ENCODE results near the gene VSTM4. TPM values are rescaled to one million over a fixed set of nuclear protein-coding genes. Genes with fewer than 3 reads are reported as not detected.

The VSTM4 gene
- total RNA-seq, 1 experiment from 2014 or later: 0.13 TPM

- Histone ChIP-seq H3K4me1 (ENCODE audit: control insufficient read depth, insufficient read depth, low read length) (no peaks in the 10 kb centered on the region), H3K9me3 (ENCODE audit: control insufficient read depth, insufficient read depth, low read depth, low read length) (no peaks in the 10 kb centered on the region), H3K36me3 (ENCODE audit: control insufficient read depth, insufficient read depth, low read length) (no peaks in the 10 kb centered on the region), H3K4me3 (ENCODE audit: low read depth in 2 of 2, low read length in 2 of 2) (no peak overlapping the region), H3K27me3 (ENCODE audit: control insufficient read depth, insufficient read depth, low read length) (peaks cover 18% of the 10 kb centered on the region), H3K27ac (ENCODE audit: low read length) (no peak overlapping the region)
- DNase-seq (ENCODE audit: low read depth, low spot score) (no peak), ATAC-seq (no peak)
- TF ChIP-seq SIN3A (IDR thresholded peaks at IDR 0.05; ENCODE audit: borderline replicate concordance, insufficient read depth, low read depth, low read length): no peak
- no peak for TF ChIP-seq TCF7L2 (IDR thresholded peaks at IDR 0.05; ENCODE audit: low read depth, low read length)
- TF ChIP-seq POLR2AphosphoS5 (IDR thresholded peaks at IDR 0.05; ENCODE audit: low read depth, low read length): no peak
- no peak for TF ChIP-seq CTCF (IDR thresholded peaks at IDR 0.05)
- no peak for TF ChIP-seq REST (IDR thresholded peaks at IDR 0.05; ENCODE audit: insufficient read depth in 1 of 2, low read depth in 2 of 2, low read length in 1 of 2)
- in situ Hi-C loops (cut with HindIII; ENCODE audit: low pct_unique_long_range_greater_than_20kb, low sequenced_read_pairs) (no loop called here), intact Hi-C loops (cut with micrococcal nuclease; ENCODE audit: unreplicated experiment) (no loop called here)
- ChIA-PET POLR2A (no interaction called here), CTCF (no interaction called here)
- no TSS peak for BruUV-seq (replicated peaks)
Measured at GRCh38 chr10:49152663-49153062, 37.3 kb upstream of the VSTM4 start.

- intact Hi-C loops (cut with micrococcal nuclease; ENCODE audit: unreplicated experiment): no loop called here
Measured at GRCh38 chr10:49152037-49152436, 36.7 kb upstream of the VSTM4 start.

More at GRCh38 chr10:49152037-49152436, 36.7 kb upstream of the VSTM4 start:
- no peaks in the 10 kb centered on the region for H3K36me3 ChIP-seq (ENCODE audit: control insufficient read depth, insufficient read depth, low read length)
- H3K27me3 ChIP-seq (ENCODE audit: control insufficient read depth, insufficient read depth, low read length): peaks cover 18% of the 10 kb centered on the region
- POLR2A ChIA-PET: interaction anchor here (0.5 kb wide), 1 partner anchor 24 kb away, joined by 4 read pairs; no protein-coding TSS in a partner anchor
- no peak overlapping the region for H3K27ac ChIP-seq (ENCODE audit: low read length)
- BruUV-seq (replicated peaks): no TSS peak
- TF ChIP-seq POLR2AphosphoS5 (IDR thresholded peaks at IDR 0.05; ENCODE audit: low read depth, low read length) (no peak), SIN3A (IDR thresholded peaks at IDR 0.05; ENCODE audit: borderline replicate concordance, insufficient read depth, low read depth, low read length) (no peak), REST (IDR thresholded peaks at IDR 0.05; ENCODE audit: insufficient read depth in 1 of 2, low read depth in 2 of 2, low read length in 1 of 2) (no peak), TCF7L2 (IDR thresholded peaks at IDR 0.05; ENCODE audit: low read depth, low read length) (no peak), CTCF (IDR thresholded peaks at IDR 0.05) (no peak)
- no peak overlapping the region for H3K4me3 ChIP-seq (ENCODE audit: low read depth in 2 of 2, low read length in 2 of 2)
- in situ Hi-C loops (cut with HindIII; ENCODE audit: low pct_unique_long_range_greater_than_20kb, low sequenced_read_pairs): no loop called here
- ATAC-seq: no peak
- H3K4me1 ChIP-seq (ENCODE audit: control insufficient read depth, insufficient read depth, low read length): no peaks in the 10 kb centered on the region
- H3K9me3 ChIP-seq (ENCODE audit: control insufficient read depth, insufficient read depth, low read depth, low read length): no peaks in the 10 kb centered on the region
- DNase-seq (ENCODE audit: low read depth, low spot score): no peak
- CTCF ChIA-PET: no interaction called here
